PC-3 (cell line): ENCODE data around the gene FN3K. TPM values are rescaled to one million over a fixed set of nuclear protein-coding genes. Genes with fewer than 3 reads are reported as not detected.
A peak's percentile ranks its signal among the peaks of the same experiment; 100 is the strongest.

ENCODE experiments used
- ATAC-seq: fragments of 200-7000 bp; cut with Tn5 transposase; 2 replicates; pipeline ENCODE4 v1.9.1; 2020; ENCODE audit warnings: mild to moderate bottlenecking, moderate library complexity
- BruUV-seq: library from RNA; stranded (reverse); fragments of 400-500 nt; replicated peaks from 2 replicates; lab custom pipeline; 2021; lab: Mats Ljungman, UMichigan
- CTCF ChIA-PET: fragments of 300-600 bp; sonication (Branson Sonifier 250); formaldehyde crosslinking; loops from one replicate; lab custom pipeline; 2022; ENCODE audit warnings: antibody characterized with exemption; lab: Charles Lee
- POLR2A ChIA-PET: fragments of 300-600 bp; sonication (Branson Sonifier 250); formaldehyde crosslinking; loops from one replicate; lab custom pipeline; 2022; ENCODE audit warnings: antibody characterized with exemption; ENCODE audit not compliant: unreplicated experiment; lab: Charles Lee
- DNase-seq: peaks from one replicate; pipeline ENCODE4 v3.0.0-alpha.2; 2015
- H2AFZ ChIP-seq: fragments of 300-600 bp; sonication (generic); 2 replicates; pipeline ENCODE4 v1.6.0; 2016; ENCODE audit warnings: antibody characterized with exemption, low read length
- H3F3A ChIP-seq: fragments of 300-600 bp; sonication (generic); one replicate; pipeline ENCODE4 v1.6.0; 2017; ENCODE audit warnings: antibody characterized with exemption, low read length, control low read depth, mild to moderate bottlenecking; ENCODE audit not compliant: unreplicated experiment
- H3K27ac ChIP-seq: fragments of 300-600 bp; sonication (generic); 2 replicates; pipeline ENCODE4 v1.5.1; 2016; ENCODE audit warnings: mild to moderate bottlenecking, low read length
- H3K27me3 ChIP-seq: fragments of 300-600 bp; sonication (generic); 2 replicates; pipeline ENCODE4 v1.6.1; 2016; ENCODE audit warnings: low read length, mixed read lengths
- H3K36me3 ChIP-seq: fragments of 300-600 bp; sonication (generic); 2 replicates; pipeline ENCODE4 v1.6.1; 2016; ENCODE audit warnings: low read depth, mixed run types, low read length, mixed read lengths
- H3K4me1 ChIP-seq: fragments of 300-600 bp; sonication (generic); 2 replicates; pipeline ENCODE4 v1.5.1; 2016; ENCODE audit warnings: low read length; ENCODE audit not compliant: insufficient read depth
- H3K4me2 ChIP-seq: fragments of 300-600 bp; sonication (generic); 2 replicates; pipeline ENCODE4 v1.6.0; 2016; ENCODE audit warnings: low read length
- H3K4me3 ChIP-seq: fragments of 300-600 bp; sonication (generic); 2 replicates; pipeline ENCODE4 v1.5.1; 2016; ENCODE audit warnings: mild to moderate bottlenecking, low read length, mixed read lengths
- H3K79me2 ChIP-seq: fragments of 300-600 bp; sonication (generic); 2 replicates; pipeline ENCODE4 v1.6.1; 2017; ENCODE audit warnings: low read length, mixed read lengths
- H3K9ac ChIP-seq: fragments of 300-600 bp; sonication (generic); 2 replicates; pipeline ENCODE4 v1.6.0; 2016; ENCODE audit warnings: mild to moderate bottlenecking, low read length
- H3K9me2 ChIP-seq: fragments of 300-600 bp; sonication (generic); replicated peaks from 2 replicates; pipeline ENCODE4 v1.6.1; 2016; ENCODE audit warnings: mixed run types, low read length, mixed read lengths
- H3K9me3 ChIP-seq: fragments of 300-600 bp; sonication (generic); 2 replicates; pipeline ENCODE4 v1.6.1; 2016; ENCODE audit warnings: low read length, mixed read lengths
- H4K20me1 ChIP-seq: fragments of 300-600 bp; sonication (generic); 2 replicates; pipeline ENCODE4 v1.6.1; 2016; ENCODE audit warnings: low read length, mixed read lengths
- EZH2 ChIP-seq: fragments of 300-600 bp; sonication (generic); IDR thresholded peaks from one replicate; pipeline ENCODE4 v1.6.1; 2017; ENCODE audit warnings: antibody characterized with exemption, mild to moderate bottlenecking, low read length; ENCODE audit not compliant: unreplicated experiment
- EZH2phosphoT487 ChIP-seq: fragments of 300-600 bp; sonication (generic); IDR thresholded peaks from 2 replicates; pipeline ENCODE4 v1.6.1; 2018; ENCODE audit warnings: mild to moderate bottlenecking, antibody characterized with exemption, low read length, borderline replicate concordance
- intact Hi-C: fragments of 100-400 bp; cut with micrococcal nuclease; formaldehyde crosslinking; loops from 2 replicates; pipeline ENCODE4 v1.9.0; 2023
- total RNA-seq: library from RNA; depleted of rRNA; stranded (reverse); fragments of >200 nt; gene quantifications from 2 replicates; pipeline ENCODE4 v1.2.3, GENCODE V29; 2014
- TF ChIP-seq, protein P1 (sequence below): fragments of 300-600 bp; sonication (generic); conservative IDR thresholded peaks from 2 replicates; pipeline ENCODE4 v1.5.1; 2017; ENCODE audit warnings: antibody characterized with exemption, low read depth, mild to moderate bottlenecking, low read length

The FN3K gene
- total RNA-seq, 1 experiment from 2014 or later: 8.4 TPM

DNA sequence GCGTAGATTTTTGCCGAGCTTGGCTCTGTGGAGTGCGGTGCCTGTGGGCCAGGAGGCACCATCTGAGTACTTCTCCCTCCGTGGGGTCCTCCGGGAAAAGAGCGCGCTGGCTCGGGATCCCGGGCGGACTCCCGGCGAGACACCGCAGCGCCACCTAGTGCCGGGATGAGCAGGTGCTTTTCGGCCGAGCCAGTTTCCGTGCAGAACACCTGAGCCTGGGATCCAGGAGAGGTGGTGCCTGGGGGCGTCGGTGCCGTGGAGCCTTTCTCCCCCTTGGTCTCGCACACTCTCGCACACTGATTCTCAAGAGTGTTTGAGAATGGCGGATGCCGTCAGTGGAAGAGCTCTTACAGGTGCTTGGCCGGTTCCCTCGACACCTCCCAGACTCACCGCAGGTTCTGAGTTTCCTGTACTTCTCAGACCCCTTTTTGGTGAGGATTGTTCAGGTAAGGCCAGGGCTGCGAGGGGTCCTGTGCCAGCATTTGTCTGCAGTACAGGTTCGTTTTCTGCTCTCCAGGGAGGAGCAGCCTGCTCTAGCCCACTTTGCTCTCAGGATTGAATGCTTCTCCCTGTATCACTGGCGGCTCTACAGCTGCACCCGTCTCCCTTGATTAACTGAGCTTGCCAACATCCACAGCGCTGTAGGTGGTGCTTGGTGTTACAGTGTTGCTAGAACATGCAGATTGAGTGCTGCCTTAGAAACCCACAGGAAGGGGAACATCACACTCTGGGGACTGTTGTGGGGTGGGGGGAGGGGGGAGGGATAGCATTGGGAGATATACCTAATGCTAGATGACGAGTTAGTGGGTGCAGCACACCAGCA, 39.8 kb downstream of the FN3K start:
- no peak overlapping the region for H3K27ac ChIP-seq
- H3K9ac ChIP-seq: no peak overlapping the region
- no peaks in the 10 kb centered on the region for H3K79me2 ChIP-seq
- peak overlapping the region; percentile 23; the same call in 1 of the 2 replicates for H3K4me3 ChIP-seq
- peak; percentile 65 for DNase-seq
- H3K9me2 ChIP-seq: no peaks in the 10 kb centered on the region
- intact Hi-C loops: no loop called here
- H3K4me1 ChIP-seq: no peaks in the 10 kb centered on the region
- H4K20me1 ChIP-seq: no peaks in the 10 kb centered on the region
- no peaks in the 10 kb centered on the region for H3F3A ChIP-seq
- peak; percentile 75 for ATAC-seq
- ChIA-PET POLR2A (no interaction called here), CTCF (interaction anchor here (0.7 kb wide), 1 partner anchor 119 kb away, joined by 3 read pairs; no protein-coding TSS in a partner anchor)
- peak overlapping the region; percentile 53 for H2AFZ ChIP-seq
- peaks cover 4% of the 10 kb centered on the region; the same call in 1 of the 2 replicates for H3K36me3 ChIP-seq
- H3K27me3 ChIP-seq: no peaks in the 10 kb centered on the region
- no peaks in the 10 kb centered on the region for H3K9me3 ChIP-seq
- BruUV-seq: no TSS peak
- TF ChIP-seq, protein P1, sequence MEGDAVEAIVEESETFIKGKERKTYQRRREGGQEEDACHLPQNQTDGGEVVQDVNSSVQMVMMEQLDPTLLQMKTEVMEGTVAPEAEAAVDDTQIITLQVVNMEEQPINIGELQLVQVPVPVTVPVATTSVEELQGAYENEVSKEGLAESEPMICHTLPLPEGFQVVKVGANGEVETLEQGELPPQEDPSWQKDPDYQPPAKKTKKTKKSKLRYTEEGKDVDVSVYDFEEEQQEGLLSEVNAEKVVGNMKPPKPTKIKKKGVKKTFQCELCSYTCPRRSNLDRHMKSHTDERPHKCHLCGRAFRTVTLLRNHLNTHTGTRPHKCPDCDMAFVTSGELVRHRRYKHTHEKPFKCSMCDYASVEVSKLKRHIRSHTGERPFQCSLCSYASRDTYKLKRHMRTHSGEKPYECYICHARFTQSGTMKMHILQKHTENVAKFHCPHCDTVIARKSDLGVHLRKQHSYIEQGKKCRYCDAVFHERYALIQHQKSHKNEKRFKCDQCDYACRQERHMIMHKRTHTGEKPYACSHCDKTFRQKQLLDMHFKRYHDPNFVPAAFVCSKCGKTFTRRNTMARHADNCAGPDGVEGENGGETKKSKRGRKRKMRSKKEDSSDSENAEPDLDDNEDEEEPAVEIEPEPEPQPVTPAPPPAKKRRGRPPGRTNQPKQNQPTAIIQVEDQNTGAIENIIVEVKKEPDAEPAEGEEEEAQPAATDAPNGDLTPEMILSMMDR: peak; percentile 93
- TF ChIP-seq EZH2 (no peak), EZH2phosphoT487 (no peak)
- peak overlapping the region; percentile 36 for H3K4me2 ChIP-seq

DNA sequence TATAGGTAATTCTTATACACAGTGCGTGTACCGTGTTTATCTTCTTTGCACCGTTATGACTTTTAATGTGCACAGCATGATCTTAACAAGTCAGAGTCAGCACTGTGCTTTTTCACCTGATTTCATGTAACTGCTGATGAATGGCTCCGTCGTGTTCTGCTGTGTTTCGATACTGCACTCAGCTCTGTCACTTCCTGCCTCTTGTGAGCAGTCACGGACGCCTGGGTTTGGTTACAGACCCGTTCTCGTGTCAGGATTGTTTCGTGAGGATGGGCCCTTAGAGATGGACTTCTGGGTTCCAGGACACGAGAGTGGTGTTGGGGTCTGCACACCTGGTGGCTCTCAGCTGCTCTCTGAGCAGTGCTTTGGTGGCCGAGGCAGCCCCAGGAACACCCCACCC, 41.0 kb downstream of the FN3K start:
- Histone ChIP-seq H3K36me3 (peaks cover 4% of the 10 kb centered on the region; the same call in 1 of the 2 replicates), H4K20me1 (no peaks in the 10 kb centered on the region), H3K9me2 (no peaks in the 10 kb centered on the region), H3K9ac (no peak overlapping the region), H3K4me1 (no peaks in the 10 kb centered on the region), H3F3A (no peaks in the 10 kb centered on the region), H3K4me3 (no peak overlapping the region), H3K27ac (no peak overlapping the region), H3K79me2 (no peaks in the 10 kb centered on the region), H2AFZ (no peak overlapping the region), H3K4me2 (no peak overlapping the region), H3K9me3 (no peaks in the 10 kb centered on the region), H3K27me3 (no peaks in the 10 kb centered on the region)
- DNase-seq: no peak
- CTCF ChIA-PET: no interaction called here
- intact Hi-C loops: no loop called here
- no peak for ATAC-seq
- TF ChIP-seq, protein P1: no peak
- no peak for TF ChIP-seq EZH2phosphoT487
- TF ChIP-seq EZH2: no peak
- POLR2A ChIA-PET: no interaction called here
- no TSS peak for BruUV-seq
